ENCODE results near the gene CORO1C.

The CORO1C gene

DNA sequence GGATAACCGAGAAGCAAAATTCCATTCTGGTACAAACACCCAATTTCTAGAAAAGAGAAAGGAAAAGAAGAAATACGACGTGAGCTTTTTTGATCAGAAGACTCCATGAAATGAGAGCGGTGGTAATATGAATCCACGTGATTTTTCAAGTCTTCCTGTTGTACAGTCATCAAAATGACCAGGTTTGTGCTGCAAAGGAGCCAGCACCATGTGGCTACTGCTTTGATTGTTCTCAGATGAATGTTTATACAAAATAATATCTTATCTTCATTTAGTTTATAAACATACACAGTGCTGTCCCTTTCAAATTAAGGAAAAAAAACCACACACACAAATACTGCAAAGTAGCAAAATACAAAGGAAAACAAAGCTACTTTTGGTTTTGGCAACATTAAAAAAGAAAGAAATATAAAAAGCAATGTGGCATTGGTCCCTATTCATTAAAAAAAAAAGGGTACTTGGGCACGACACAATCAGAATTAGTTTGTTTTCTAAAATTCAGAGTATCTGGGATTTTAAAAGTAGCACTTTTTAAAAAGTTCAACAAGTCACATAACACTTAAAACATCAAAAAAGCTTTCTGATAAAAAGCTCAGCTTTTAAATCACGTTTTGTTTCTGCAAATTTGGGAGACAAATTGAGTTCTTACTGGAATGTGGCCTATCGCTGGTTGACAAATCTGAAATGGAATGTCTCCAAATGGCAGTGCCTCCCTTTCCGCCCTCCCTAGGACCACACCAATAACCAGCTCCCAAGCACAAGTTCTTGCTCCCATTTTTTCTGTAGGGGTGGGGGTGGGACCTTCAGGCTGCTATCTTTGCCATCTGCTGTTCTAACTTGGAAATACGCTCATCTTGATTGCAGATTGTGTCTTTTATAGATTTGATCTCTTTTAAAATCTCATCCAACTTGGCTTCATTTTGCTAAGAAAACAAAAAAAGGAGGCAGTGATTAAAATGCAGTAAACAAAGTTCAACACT lies 84.4 kb downstream of the CORO1C start:
- DNase-seq, result no peak

DNA sequence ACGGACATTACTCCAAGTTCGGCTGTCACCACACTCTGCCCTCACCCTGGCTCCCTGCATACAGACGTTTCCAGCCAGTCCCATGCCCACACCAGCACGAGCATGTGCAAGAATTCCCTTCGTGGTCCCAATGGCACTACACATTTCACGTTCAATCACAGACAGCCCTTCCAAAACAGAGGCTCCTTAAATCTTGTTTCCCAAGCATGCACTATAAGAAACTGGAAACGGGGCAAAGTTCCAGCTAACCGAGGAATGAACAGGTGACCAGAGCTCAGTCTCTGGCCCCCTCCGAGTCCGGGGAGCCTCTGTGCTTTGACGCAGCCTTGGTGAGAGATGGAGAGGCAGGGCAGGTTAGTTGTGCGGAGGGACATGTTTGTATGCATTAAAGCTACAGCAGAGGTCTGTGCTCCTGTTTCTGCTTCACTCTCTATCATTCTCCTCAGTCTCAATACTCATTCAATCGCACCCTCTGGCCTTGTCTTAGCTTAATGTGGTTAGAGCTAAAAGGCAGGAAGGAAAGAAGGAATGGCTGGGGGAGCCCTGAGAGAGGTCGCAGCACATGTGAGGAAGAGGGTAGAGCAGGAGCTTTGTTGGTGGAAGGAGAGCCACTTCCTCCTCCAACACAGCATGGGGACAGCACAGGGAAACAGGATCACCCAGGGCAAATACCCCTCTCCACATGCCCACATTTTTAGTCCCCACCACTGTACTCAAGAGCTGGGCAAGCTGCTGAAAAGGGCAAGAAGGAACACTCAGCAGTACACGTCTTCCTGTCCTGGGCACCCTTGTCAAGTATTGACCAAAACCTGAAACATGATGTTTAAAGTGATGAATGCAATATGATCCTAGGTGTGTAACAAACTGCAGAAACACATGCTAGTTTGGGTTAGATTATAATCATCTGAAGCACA lies 85.4 kb downstream of the CORO1C start:
- no peak for DNase-seq

DNA sequence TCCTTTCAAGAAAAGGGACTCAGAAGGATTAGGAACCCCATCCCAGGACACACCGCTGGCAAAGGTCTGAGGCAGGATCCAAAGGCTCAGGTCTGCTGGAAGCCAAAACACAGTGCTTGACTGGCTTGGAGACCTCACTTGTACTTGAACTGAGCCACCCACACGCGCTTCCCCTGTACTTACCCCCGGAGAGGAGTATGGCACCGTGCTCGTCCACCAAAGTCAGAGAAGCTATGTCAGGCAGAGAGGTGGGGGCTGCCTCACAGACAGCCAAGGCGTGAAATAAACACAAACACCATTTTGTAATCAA lies 86.6 kb downstream of the CORO1C start:
- no peak for DNase-seq

DNA sequence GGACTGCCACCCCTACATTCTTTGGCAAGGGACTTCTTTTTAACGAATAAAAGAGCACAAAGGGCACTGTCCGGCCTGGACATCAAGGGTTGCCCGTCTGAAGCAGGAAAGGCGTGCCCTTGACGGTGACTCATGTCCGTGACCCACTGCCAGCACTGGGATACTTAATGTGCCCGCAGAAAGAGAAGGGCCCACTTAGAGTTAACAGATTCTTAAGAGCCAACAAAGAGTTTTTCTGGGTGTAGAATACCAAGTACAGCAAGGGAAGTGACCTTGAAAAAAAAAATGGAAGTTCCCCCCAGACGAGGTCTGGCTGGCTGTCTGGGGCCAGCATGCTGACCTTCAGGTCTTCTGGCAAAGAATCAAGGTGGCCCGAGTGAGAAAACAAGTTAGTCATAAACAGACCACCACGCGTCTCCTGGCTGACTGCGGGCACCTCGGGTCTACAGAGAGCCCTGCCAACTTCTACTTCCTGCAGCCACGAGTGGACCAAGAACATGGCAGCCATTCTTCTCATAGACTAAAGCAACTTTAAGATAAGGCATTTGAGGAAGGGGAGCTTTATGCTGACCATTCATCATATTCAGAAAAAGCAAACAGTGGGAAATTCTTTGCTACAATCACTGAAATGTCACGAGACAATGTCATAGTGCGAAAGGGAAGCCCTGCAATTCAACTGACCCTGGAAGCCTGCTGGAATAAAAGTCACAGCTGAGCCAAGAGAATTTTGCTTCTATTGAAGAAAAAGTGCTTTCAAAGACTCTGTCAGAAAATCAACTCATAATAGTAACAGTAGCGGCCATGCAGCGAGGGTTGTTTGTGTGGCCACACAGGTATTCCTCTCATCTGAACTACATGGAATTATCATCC lies 87.1 kb downstream of the CORO1C start:
- DNase-seq, result no peak

DNA sequence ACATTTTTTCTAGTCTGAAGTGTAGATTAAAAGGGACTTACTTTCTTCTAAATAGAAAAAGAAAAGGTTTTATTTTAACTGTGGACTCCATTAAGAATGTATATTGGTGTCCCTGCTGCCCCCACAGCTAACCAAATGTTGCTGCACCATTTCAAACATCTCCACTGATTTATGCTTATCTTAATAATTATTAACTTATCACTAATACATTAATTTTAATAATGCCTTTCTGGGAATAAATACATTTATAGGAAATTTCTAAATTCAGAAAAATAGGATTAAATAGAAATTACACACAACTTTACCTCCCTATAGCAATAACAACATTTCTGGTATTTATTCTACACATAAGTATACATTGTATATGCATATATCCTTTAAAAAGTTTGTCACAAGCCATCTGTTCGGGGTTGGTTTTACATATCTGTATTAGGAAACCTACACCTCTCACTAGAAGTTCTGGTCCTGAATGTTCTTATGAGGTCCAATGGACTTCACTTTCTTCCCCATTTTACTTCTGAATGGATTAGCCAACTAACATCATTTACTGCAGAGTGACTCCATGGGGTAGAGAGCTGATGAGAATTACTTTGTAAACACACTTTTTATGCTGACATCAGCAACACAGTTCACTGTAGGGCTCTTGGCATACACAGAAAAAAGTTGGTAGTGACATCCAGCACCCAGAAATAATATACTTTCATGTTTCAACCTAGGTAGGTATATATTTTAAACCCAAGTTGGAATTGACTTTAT lies 88.2 kb downstream of the CORO1C start:
- DNase-seq, result no peak

DNA sequence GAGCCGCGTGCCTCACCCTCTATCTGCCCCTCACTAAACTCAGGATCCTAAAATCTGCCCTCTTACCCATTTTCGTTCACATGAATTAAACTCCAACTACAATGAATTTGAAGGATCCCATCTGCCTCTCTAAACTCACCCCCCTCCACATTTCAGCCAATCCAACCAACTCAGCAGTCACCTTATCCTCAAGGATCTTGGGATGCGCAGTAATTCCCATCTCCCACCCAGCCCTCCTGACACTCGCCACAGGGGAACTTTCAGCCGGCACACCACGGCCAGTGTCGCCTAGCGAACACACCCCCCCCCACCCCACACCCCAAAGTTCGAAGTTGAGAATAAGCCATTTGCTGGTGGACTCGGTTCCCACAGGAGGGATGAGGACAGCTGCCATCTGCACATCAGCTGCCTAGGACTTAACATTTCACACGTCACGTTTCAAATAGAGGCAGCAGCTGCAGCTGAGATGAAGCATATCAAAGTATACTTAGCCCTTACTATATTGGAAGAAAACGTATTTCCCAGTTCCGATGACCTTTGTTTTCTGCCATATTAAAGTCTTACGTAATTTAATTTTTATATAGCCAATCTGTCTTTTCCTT lies 88.9 kb downstream of the CORO1C start:
- no peak for DNase-seq

DNA sequence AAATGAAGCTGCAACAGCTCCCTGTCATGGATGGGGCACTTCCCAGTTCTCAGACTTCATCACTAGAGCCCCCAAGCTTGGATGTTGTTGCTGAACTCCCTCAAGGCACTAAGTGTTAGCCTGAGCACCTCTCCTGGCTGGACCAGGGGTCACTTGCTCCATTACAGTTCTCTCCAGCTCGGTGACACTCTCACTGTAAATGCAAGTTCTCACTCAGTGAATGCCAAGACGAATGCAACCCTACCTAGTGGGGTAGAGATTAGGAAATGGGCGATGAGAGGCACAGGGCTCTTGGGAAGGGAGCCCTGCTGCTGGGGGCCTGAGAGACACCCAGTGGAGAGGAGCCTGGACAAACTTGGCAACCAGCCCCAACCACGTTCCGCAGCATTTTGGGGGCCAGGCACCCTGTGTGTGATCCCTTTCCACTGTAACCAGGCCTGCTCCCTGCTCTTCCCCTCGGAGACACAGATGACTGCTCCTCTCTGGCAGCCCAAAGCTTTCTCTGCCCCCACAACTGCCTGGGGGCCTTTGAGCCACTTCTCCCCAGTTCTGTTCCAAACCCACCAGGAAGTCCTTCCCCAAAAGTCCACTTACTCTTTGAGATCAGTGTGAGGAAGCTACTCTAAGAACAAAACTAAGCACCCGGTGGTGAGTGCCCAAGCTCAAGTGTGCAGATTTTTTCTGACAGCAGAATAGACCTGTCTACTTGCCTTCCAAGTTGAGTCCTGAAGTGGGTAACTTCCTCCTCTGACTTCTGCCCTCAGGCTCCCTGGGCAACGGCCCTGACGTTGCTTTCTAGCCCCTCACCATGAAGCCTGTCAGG lies 89.7 kb downstream of the CORO1C start:
- DNase-seq, result no peak

- peak; percentile 13 for DNase-seq
These were observed 90.4 kb downstream of the CORO1C start for GRCh38 chr12:108640802-108641445.

- DNase-seq, result no peak
These were observed 92.1 kb downstream of the CORO1C start for GRCh38 chr12:108638997-108639822.

DNA sequence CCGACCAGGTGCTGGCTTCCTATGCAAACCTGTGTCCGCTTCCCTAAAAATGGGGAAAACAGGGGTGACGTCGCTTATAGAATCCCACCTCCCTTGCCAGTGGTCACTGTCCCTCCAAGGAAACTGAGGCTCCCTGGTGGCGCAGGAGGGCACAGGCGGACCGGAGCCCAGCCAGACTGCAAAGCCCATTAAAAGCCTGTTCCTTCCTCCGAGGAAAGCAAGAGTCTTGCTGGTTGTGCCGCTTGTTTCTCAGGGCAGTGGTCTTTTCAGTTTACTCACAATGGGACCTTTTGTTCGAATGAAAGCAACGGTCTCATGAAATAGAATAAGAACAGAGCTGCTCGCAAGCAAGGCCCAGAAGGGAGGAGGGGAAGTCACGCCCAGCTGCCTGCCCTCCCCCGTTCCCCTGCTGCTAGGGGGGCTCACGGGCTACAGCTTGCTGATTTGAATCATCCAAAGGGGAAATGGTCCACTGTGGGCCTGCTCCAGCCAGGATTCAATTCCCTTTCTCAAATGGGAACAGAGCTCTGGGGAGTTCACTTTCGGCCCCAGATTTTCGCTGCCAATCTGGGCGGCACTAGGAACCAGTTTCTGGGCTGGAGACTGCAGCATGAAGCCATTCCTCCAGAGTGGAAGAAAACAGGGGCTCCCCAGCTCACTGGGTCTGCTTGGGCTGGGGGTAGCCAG lies 93.0 kb downstream of the CORO1C start:
- DNase-seq, result no peak

DNA sequence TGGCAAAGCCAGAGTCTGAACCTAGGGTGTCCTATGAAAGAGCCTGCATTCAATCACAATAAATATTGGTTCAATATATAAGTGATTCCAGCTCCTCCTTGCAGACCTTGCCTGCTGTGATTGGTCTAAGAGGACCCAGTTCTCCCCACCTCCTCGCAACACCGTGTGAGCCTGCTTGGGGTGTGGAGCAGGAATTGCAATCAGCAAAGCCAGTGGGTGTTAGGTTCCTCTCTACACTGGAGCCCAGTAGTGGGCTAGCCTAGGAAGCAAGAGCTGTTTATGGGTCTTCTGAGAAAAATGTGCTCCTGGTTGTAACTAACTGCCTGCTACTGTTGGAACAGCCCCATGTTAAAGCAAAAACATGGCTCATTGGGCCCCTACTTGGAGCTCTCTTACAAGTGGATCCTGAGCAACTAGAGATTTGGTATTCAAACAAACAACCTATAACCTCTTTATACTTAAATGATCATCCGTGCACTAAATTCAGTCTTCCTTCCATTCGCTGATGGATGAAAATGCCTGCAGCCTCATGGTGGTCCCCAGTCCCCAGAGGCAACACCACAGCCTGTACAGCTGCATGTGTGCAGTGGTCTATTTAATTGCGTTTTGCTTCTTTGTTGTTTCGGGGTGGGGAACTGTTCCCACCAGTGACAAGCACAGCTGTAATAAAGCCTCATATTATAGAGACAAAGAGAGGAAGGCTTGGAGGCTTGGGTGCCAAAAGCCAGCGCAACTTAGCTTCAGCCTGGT lies 93.9 kb downstream of the CORO1C start:
- no peak for DNase-seq

DNA sequence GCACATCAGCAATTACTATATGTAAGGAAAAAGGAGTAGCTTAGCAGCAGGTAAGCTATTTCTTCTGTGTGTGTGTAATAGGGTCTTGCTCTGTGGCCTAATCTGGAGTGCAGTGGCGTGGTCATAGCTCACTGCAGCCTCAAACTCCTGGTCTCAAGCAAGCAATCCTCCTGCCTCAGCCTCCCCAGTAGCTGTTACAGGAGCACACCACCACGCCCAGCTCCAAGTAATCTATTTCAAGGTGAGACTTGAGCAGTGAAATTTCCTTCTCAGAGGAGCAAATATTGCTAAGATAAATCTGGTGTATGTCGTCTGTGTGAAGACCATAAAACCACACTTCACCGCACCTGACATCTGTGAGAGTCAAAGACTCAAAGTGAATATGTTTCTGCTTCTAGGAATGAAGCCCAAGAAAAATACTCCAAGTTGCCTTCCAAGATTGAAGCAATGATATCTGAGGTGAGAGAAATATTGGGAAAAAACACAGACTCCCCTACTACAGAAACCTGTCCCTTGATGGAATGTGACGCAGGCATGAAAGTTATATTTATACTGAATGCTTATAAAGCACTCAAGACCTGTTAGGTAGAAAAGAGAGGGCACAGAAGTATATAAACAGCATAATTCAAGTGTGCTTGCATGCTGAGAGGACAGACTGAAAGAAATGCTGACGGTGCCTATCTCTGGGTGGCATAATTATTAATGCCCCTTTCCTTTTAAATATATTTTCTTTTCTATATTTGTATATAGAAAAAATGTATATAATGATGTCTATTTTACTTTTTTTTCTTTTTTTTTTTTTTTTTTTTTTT lies 95.1 kb downstream of the CORO1C start:
- DNase-seq, result no peak

DNA sequence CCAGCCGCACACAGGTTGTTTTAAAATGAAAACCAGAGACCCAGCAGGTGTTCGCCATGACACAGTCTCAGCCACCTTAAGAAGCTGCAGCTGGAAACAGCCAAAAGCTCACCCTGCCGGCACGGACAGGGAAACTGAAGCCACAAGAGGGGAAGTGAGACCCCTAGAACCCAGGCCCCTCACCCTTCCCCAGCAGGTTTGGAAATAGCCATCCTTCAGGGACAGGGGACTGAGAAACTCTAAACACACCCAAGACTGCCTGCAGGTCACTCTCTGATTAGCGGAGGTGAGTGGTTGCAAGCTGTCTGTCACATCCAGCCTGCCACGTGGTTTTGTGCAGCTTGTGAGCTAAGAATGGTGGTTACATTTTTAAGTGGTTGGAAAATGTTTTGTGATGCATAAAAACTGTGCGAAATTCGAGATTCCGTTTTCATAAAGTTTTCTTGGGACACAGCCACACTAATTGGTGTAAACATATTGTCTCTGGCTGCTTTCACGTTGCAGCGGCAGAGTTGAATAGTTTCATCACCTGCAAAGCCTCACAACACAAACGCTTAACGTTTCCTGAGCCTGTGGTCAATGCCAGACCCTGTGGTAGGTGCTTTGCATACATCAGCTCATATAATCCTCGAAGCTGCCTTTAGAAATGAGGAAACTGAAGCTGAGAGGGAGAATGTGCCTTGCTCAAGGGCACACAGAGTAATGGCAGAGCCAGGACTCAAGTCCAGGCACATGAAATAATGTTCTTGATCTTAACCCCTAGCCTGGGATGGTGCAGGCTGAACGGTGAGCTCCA lies 95.9 kb downstream of the CORO1C start:
- no peak for DNase-seq

DNA sequence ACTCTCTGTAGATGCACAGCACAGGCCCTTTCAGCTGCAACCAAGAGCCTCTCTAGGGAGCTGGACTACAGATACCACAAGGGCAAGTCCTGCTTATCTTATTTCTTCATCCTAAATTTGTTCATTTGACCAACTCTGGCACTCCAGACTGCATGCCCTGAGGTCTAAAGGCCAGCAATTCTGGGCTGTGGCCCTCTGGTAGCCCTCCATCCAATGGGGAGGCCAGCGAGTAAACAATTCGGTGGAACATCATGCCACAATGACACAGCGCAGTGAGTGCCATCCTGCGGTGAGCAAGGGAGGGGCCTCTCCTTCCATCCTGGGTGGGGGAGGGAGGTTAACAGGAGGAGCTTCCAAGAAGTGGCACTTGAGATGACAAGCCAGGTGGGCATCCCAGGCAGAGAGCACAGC lies 97.0 kb downstream of the CORO1C start:
- no peak for DNase-seq

GRCh38 chr12:108633534-108634248 lies 97.6 kb downstream of the CORO1C start, which contains the start of gene SELPLG:
TSS of gene SELPLG (minus strand) at chr12:108633894. CDS start at chr12:108624307, 9,587 bp downstream.
- no peak for DNase-seq
